Stimulated activated CD8-positive, alpha-beta memory T cell treated with anti-CD3 and anti-CD28 coated beads, Interleukin-12 subunit alpha, Interleukin-12 subunit beta, amount 100 ng/mL, for 24 hours (primary cell): ENCODE results near the gene GRIK3.
"Not testable (repeated sequence)": the region's sequence is repeated elsewhere in the genome, so short reads cannot be mapped to it uniquely, and the experiment has no call there.

Source experiments
- DNase-seq: peaks from one replicate; pipeline ENCODE4 v3.0.0-alpha.2; 2020; ENCODE audit errors: extremely low read depth

GRIK3 gene

GRCh38 chr1:36787312-36787913 is 246.9 kb downstream of the GRIK3 start:
- no peak for DNase-seq

DNA sequence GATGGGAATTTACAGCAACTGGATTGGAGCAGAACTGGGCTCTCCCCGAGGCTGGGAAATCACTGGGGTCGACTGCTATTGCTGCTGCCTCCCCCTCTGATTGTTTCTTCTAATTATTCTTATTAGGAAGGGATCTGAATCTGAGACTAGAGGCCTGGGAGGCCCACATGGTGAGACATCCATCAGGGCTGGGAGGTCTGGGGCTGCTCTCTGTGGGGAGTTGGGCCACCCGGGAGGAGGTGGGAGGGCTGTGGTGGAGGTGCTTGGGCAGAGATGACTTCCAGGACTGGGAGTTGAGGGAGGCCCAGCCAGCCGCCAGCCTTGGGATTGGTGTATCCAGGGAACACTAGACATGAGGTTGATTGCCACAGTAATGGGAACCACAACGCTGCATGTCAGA is 247.9 kb downstream of the GRIK3 start:
- no peak for DNase-seq

DNA sequence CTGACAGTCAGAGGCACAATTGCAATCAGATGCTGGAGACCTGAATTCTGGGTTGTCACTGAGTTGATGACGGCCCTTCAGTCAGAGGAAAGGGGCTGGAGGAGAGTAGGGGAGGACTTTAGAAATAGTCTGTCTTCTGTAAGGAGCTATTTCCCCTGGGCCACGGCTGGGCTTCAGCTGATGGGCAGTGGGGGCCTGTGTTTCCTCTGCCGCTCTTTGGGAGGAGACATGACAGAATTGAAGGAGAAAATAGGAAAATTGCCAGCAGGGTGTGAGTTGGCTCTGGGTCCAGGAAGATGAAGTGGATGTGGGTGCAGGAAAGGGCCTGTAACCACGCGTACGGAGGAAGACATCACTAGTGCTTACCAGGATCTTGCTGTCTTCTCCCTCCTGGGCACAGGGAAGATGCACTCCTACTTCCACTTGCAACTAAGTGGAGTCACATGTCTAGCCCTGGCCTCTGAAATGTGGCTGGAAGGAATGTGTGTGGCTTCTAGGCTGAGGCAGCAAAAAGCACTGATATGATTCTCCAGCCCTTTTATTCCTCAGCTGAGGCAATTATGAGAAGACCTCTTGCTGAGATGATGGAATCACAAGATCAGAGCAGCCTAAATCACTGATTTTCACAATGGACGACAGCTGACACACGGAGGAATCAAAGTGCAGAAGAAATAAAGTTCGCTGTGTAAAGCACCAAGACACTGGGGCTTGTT is 250.0 kb downstream of the GRIK3 start:
- no peak for DNase-seq

- DNase-seq, result no peak
Measured at GRCh38 chr1:36783475-36783874, 250.8 kb downstream of the GRIK3 start.

DNA sequence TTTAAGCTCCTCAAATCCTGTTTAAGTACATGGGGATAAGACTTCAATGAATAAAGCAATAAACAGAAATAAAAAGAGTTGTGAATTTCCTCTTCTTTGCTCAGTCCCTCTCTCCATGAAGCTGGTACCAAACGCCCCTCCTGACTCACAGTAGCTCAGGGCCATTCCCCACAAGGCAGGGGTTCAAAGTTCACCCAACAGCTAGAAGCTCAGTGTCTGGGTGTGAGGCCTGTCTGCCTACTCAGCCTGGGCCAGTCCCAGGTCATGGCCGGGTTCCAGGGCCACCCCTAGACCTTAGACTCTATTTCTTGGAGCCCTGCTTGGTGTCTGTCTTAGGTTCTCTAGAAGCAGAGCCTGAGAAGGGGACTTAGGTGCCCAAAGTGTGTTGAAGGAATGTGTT is 251.5 kb downstream of the GRIK3 start:
- DNase-seq, result no peak

DNA sequence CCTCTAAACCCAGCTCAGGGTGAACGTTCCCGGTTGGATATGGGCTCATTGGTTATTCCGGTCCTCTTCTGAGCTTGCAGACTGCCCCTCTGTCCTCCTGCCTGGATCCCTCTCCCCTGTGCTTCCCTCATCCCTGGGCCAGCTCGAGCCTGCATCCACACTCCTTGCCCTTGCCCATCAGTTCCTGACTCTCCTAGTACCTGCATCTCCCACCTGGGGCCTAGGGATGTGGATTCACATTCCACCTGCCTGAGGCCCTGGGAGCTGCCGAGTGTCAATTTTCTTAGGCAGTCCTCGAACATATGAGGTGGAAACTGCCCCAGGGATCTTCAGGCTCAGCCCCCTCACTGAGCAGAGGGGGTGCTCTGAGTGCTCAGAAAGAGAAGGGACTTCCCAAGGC is 252.2 kb downstream of the GRIK3 start:
- DNase-seq, result no peak

DNA sequence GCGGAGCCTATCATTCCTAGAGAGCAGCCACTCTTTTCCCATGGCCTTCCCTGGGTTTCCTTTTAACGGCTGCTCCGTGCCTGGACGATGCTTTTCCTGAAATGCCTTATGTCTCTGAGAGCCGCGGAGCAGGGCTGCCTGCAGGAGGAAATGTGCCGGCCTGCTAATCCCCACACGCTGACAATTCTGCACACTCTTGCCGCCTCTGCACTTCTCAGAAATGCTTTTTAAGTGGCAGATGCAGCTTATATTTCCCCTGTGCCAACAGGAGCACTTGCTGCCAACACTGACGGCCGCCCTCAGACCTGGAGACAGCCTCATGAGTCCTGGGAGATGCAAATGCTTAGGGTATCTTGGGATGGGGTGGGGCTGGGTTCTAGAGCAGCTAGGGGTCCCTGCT is 253.2 kb downstream of the GRIK3 start:
- no peak for DNase-seq

GRCh38 chr1:36778740-36779139 is 255.6 kb downstream of the GRIK3 start:
- no peak for DNase-seq

- no peak for DNase-seq
Measured at GRCh38 chr1:36776948-36777831, 257.1 kb downstream of the GRIK3 start.

GRCh38 chr1:36776256-36776655 is 258.1 kb downstream of the GRIK3 start:
- DNase-seq, result no peak

GRCh38 chr1:36775716-36776115 is 258.6 kb downstream of the GRIK3 start:
- DNase-seq, result no peak

DNA sequence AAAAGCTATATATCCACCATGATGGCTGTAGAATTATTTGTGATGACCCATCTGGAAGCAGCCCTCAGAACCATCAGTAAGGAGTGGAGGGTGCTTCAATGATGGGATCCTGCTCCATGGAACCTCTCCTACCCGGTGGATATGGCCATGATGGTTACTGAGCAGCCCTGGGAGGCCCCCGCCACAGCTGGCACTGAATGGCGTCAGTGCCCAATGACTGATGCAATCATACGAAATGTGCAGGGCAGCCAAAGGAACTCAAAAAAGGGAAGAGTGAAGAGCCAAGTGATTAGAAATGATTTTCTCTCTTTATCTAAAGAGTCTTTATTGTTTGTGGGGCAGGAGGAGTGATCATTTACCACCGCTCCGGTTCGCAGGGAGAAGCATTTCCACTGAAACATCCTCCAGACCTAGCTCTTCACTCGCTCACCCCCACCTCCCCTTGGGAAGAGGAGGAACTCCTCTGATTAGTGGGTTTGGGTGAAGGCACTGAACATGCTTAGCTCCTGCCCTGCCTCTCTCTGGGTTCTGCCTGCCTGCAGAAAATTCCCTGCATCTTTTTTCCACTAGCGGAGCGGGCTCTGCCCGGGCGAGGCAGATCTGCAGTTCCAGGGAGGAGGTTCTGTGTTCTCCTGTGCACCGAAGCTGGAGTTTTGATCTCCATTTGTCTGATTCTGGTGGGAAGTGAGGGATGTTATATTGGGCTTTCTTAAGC is 260.3 kb downstream of the GRIK3 start:
- DNase-seq, result no peak

GRCh38 chr1:36772647-36773495 is 261.4 kb downstream of the GRIK3 start:
- no peak for DNase-seq

DNA sequence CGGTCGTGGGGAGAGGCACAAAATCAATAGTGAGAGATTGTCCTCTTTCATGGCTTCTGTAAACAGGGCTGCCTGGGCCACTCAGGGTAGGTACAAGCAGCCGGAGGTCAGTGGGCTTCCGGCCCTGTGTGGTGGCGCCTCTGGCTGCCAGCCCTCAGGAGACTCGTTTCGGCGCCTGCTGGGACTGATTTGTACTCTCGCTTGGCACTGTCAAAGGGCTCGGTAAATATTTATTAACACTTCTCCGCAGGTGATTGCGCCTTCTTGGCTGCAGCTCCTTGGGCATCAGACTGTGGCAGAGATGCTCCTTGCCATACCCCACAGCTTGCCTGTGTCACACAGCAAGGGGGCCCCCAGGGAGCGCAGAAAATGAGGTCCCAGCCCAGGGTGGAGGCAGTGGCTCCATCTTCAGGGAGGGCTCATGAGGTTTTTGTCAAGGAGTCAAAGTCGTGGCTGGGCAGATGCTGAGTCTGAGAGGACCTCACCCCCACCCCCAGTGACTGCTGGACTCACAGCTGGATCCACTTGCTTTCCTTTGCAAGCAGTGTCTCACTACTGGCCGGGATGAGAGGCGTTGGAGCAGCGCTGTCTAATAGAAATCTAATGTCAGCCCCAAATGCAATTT is 262.5 kb downstream of the GRIK3 start:
- DNase-seq, result no peak

DNA sequence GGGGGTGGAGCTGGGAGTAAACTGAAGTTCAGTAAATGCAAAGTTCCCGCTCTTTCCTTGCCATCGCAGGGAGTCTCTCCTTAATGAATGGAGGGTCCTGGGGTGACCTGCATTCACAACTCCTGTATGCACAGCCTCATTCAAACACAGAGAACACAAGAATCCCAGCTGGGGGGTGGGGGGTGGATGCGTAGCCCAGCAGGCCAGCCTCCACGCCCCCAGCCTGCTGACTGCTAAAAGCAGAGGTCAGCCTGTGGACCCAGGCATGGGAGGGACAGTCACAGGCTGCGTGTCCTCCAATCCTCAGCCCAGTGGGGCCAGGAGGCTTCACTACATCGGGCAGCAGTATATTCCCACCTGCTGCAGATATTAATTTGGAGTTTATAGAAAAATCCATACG is 263.1 kb downstream of the GRIK3 start:
- no peak for DNase-seq

- no peak for DNase-seq
Measured at GRCh38 chr1:36769886-36770830, 264.2 kb downstream of the GRIK3 start.

DNA sequence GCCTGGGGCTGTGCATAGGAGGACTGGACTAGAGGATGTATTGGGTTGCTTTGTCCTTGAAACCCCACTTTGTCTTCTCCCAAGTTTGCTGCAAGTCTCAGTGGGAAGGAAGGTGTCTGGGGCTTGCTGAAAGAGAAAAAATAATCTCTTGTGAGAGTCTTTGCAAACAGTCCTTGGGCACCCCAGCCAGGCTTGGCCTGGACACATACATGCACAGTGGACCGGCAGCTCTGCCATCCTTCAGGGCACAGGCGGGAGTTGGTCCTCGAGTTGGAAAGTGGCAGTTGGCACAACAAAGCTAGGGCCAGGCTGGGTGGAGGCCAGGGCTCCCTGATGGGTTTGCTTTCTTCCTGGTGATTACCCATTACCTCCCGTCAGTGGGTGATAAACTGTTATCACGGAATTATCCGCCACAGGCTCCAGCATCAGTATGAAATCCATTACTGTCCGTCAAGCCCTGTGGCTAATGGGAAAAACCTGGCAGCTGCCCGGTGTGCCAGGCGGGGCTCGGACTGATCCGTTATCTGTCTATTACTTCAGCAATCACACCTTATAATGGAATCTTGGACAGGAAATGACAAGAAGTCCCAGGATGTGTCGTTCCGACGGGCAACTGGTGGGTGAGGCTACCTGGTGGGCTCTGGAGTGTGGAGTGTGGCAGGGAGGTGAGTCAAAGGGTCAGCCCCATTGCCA is 265.7 kb downstream of the GRIK3 start:
- no peak for DNase-seq

DNA sequence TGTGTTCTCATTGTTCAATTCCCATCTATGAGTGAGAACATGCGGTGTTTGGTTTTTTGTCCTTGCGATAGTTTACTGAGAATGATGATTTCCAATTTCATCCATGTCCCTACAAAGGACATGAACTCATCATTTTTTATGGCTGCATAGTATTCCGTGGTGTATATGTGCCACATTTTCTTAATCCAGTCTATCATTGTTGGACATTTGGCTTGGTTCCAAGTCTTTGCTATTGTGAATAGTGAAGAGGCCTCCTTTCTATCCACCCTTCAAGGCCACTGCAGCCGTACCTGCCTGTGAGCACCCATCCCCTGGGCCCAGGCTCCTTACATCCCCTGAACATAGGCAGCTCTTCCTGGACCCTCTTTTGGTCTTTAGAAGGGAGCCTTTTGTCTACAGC is 266.9 kb downstream of the GRIK3 start:
- not testable (repeated sequence) for DNase-seq

DNA sequence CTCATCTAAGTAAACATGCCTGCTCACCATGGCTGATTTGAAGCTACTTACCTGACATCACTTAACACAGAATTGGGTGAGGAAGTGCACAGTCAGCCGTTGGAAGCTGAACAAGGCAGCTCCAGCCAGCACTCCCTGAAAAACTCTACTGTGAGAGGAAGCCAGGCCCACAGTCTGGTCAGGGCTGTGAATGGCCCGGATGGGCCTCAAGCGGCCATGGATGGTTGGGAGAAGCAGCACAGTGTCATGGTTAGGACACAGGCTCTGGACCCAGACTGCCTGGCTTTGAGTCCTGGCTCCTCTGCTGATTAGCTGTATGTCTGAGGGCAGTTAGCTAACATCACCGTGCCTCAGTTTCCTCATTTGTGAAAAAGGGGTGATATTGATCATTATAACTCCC is 267.8 kb downstream of the GRIK3 start:
- no peak for DNase-seq
